NCI-H1092 (cell line): ENCODE data around the gene TMX1.
"Not testable (repeated sequence)": the region's sequence is repeated elsewhere in the genome, so short reads cannot be mapped to it uniquely, and the experiment has no call there.

ENCODE experiments used
- DNase-seq: peaks from one replicate; lab custom pipeline; 2025; lab: John Stamatoyannopoulos, UW

Gene TMX1

GRCh38 chr14:51239813-51240803, at the start of gene TMX1:
TMX1 (plus strand) TSS chr14:51240247; CDS start chr14:51240293, 46 bp downstream.
- DNase-seq = peak; percentile 100

- no peak for DNase-seq
Observed at GRCh38 chr14:51201890-51202289, 38.2 kb upstream of the TMX1 start.

GRCh38 chr14:51202914-51203665, 37.0 kb upstream of the TMX1 start:
- no peak for DNase-seq

- DNase-seq = no peak
Observed at GRCh38 chr14:51203881-51204280, 36.2 kb upstream of the TMX1 start.

- no peak for DNase-seq
Observed at GRCh38 chr14:51205486-51205885, 34.6 kb upstream of the TMX1 start.

- no peak for DNase-seq
Observed at GRCh38 chr14:51206462-51206861, 33.6 kb upstream of the TMX1 start.

GRCh38 chr14:51207621-51208020, 32.4 kb upstream of the TMX1 start:
- DNase-seq = no peak

GRCh38 chr14:51208982-51209381, 31.1 kb upstream of the TMX1 start:
- peak; percentile 35 for DNase-seq

- DNase-seq = peak; percentile 86
Observed at GRCh38 chr14:51209457-51209856, 30.6 kb upstream of the TMX1 start.

GRCh38 chr14:51210594-51210993, 29.5 kb upstream of the TMX1 start:
- peak; percentile 49 for DNase-seq

GRCh38 chr14:51211149-51211548, 28.9 kb upstream of the TMX1 start:
- peak; percentile 86 for DNase-seq

GRCh38 chr14:51216602-51217001, 23.4 kb upstream of the TMX1 start:
- no peak for DNase-seq

- no peak for DNase-seq
Observed at GRCh38 chr14:51219473-51220448, 20.3 kb upstream of the TMX1 start.

GRCh38 chr14:51223463-51223862, 16.6 kb upstream of the TMX1 start:
- DNase-seq = not testable (repeated sequence)

- DNase-seq = no peak
Observed at GRCh38 chr14:51224551-51224950, 15.5 kb upstream of the TMX1 start.

GRCh38 chr14:51225751-51226150, 14.3 kb upstream of the TMX1 start:
- no peak for DNase-seq

GRCh38 chr14:51228391-51228790, 11.7 kb upstream of the TMX1 start:
- no peak for DNase-seq

- DNase-seq = no peak
Observed at GRCh38 chr14:51228890-51229289, 11.2 kb upstream of the TMX1 start.

- DNase-seq = no peak
Observed at GRCh38 chr14:51236314-51236713, 3.7 kb upstream of the TMX1 start.

- DNase-seq = no peak
Observed at GRCh38 chr14:51240804-51241380, 845 bp downstream of the TMX1 start.
